H9 (cell line): Measurements from ENCODE around the gene TBL1X. TPM values are rescaled to one million over a fixed set of nuclear protein-coding genes. Genes with fewer than 3 reads are reported as not detected.

Experiments
- DNase-seq: peaks from one replicate; pipeline ENCODE4 v3.0.0-alpha.2; 2017
- H2AFZ ChIP-seq: one replicate; pipeline ENCODE4 v1.6.1; 2013; ENCODE audit warnings: mild to moderate bottlenecking, low read length, control low read depth, moderate library complexity
- H2AK5ac ChIP-seq: 2 replicates; pipeline ENCODE4 v1.6.1; 2013; ENCODE audit warnings: low read length, control low read depth, mixed read lengths; ENCODE audit not compliant: insufficient read length
- H2BK120ac ChIP-seq: one replicate; pipeline ENCODE4 v1.6.1; 2013; ENCODE audit warnings: low read depth, mild to moderate bottlenecking, low read length, control low read depth, inconsistent platforms; ENCODE audit not compliant: poor library complexity, severe bottlenecking
- H2BK12ac ChIP-seq: 2 replicates; pipeline ENCODE4 v1.6.1; 2013; ENCODE audit warnings: low read length, control low read depth, mixed read lengths, low read depth; ENCODE audit not compliant: insufficient read length
- H2BK15ac ChIP-seq: 2 replicates; pipeline ENCODE4 v1.6.1; 2013; ENCODE audit warnings: low read depth, low read length, control low read depth
- H2BK20ac ChIP-seq: one replicate; pipeline ENCODE4 v1.6.1; 2013; ENCODE audit warnings: low read depth, mild to moderate bottlenecking, low read length, control low read depth, inconsistent platforms; ENCODE audit not compliant: poor library complexity, severe bottlenecking
- H2BK5ac ChIP-seq: 2 replicates; pipeline ENCODE4 v1.6.1; 2013; ENCODE audit warnings: low read length, control low read depth, mixed read lengths; ENCODE audit not compliant: insufficient read length
- H3K14ac ChIP-seq: 2 replicates; pipeline ENCODE4 v1.6.1; 2013; ENCODE audit warnings: low read length, control low read depth; ENCODE audit not compliant: insufficient read depth
- H3K18ac ChIP-seq: 2 replicates; pipeline ENCODE4 v1.6.1; 2013; ENCODE audit warnings: low read depth, mild to moderate bottlenecking, mixed read lengths, low read length, control low read depth; ENCODE audit not compliant: insufficient read length
- H3K23ac ChIP-seq: 2 replicates; pipeline ENCODE4 v1.6.1; 2013; ENCODE audit warnings: low read length, control low read depth, mixed read lengths, low read depth; ENCODE audit not compliant: insufficient read length
- H3K23me2 ChIP-seq: 2 replicates; pipeline ENCODE4 v1.6.1; 2013; ENCODE audit warnings: low read depth, mild to moderate bottlenecking, mixed read lengths, low read length, control low read depth; ENCODE audit not compliant: insufficient read length, poor library complexity, severe bottlenecking
- H3K27ac ChIP-seq: 2 replicates; pipeline ENCODE4 v1.5.1; 2013; ENCODE audit warnings: low read length, control low read depth, mixed read lengths, low read depth; ENCODE audit not compliant: insufficient read length
- H3K27me3 ChIP-seq: 2 replicates; pipeline ENCODE4 v1.6.1; 2013; ENCODE audit warnings: low read length, control low read depth, inconsistent platforms; ENCODE audit not compliant: insufficient read depth
- H3K4ac ChIP-seq: 2 replicates; pipeline ENCODE4 v1.6.1; 2013; ENCODE audit warnings: low read depth, mild to moderate bottlenecking, control low read depth, inconsistent platforms, low read length, moderate library complexity
- H3K4me1 ChIP-seq: 2 replicates; pipeline ENCODE4 v1.6.1; 2013; ENCODE audit warnings: low read length, control low read depth, inconsistent platforms; ENCODE audit not compliant: insufficient read depth
- H3K4me2 ChIP-seq: 2 replicates; pipeline ENCODE4 v1.6.1; 2013; ENCODE audit warnings: low read length, control low read depth, mixed read lengths; ENCODE audit not compliant: insufficient read length, insufficient read depth
- H3K56ac ChIP-seq: 2 replicates; pipeline ENCODE4 v1.6.1; 2013; ENCODE audit warnings: low read depth, mild to moderate bottlenecking, mixed read lengths, low read length, control low read depth; ENCODE audit not compliant: insufficient read length
- H3K79me1 ChIP-seq: 2 replicates; pipeline ENCODE4 v1.6.1; 2013; ENCODE audit warnings: low read depth, mild to moderate bottlenecking, moderate library complexity, low read length, control low read depth, inconsistent platforms; ENCODE audit not compliant: insufficient read depth, poor library complexity, severe bottlenecking
- H3K79me2 ChIP-seq: 2 replicates; pipeline ENCODE4 v1.6.1; 2013; ENCODE audit warnings: low read length, control low read depth, inconsistent platforms; ENCODE audit not compliant: insufficient read depth
- H3K9ac ChIP-seq: 2 replicates; pipeline ENCODE4 v1.6.1; 2013; ENCODE audit warnings: low read length, control low read depth, mixed read lengths; ENCODE audit not compliant: insufficient read length; ENCODE audit errors: extremely low read depth
- H3K9me3 ChIP-seq: one replicate; pipeline ENCODE4 v1.6.1; 2013; ENCODE audit warnings: low read depth, low read length, inconsistent platforms; ENCODE audit not compliant: control insufficient read depth
- H3T11ph ChIP-seq: one replicate; pipeline ENCODE4 v1.6.1; 2013; ENCODE audit warnings: mild to moderate bottlenecking, low read length, control low read depth, inconsistent platforms
- H4K20me1 ChIP-seq: one replicate; pipeline ENCODE4 v1.6.1; 2013; ENCODE audit not compliant: control insufficient read depth, insufficient read length, insufficient read depth
- H4K5ac ChIP-seq: 2 replicates; pipeline ENCODE4 v1.6.1; 2013; ENCODE audit warnings: low read depth, mild to moderate bottlenecking, mixed read lengths, low read length, control low read depth; ENCODE audit not compliant: insufficient read length
- H4K8ac ChIP-seq: replicated peaks from 2 replicates; pipeline ENCODE4 v1.6.1; 2013; ENCODE audit warnings: low read length, control low read depth, mixed read lengths, low read depth; ENCODE audit not compliant: insufficient read length
- H4K91ac ChIP-seq: 2 replicates; pipeline ENCODE4 v1.6.1; 2013; ENCODE audit warnings: low read depth, mild to moderate bottlenecking, moderate library complexity, mixed read lengths, low read length, control low read depth; ENCODE audit not compliant: insufficient read length
- H3K27ac Mint-ChIP-seq, 3 experiments: 2 replicates in 2 of 3; 3 replicates in 1 of 3; pipeline ENCODE4 v1.8.0; 2020 to 2021; ENCODE audit warnings: mixed read lengths in 3 of 3, mild to moderate bottlenecking in 1 of 3, moderate library complexity in 1 of 3
- H3K27me3 Mint-ChIP-seq: 2 replicates; pipeline ENCODE4 v1.8.0; 2021; ENCODE audit warnings: low read depth, mild to moderate bottlenecking, moderate library complexity, mixed read lengths
- H3K36me3 Mint-ChIP-seq, 3 experiments: 2 replicates in 2 of 3; 3 replicates in 1 of 3; pipeline ENCODE4 v1.8.0; 2020 to 2021; ENCODE audit warnings: low read depth in 3 of 3, mixed read lengths in 3 of 3; ENCODE audit not compliant: insufficient read depth in 1 of 3
- H3K4me1 Mint-ChIP-seq, 2 experiments: 2 replicates each; pipeline ENCODE4 v1.8.0; 2020; ENCODE audit warnings: mixed read lengths in 2 of 2
- H3K4me3 Mint-ChIP-seq, 2 experiments: 2 replicates in 1 of 2; 3 replicates in 1 of 2; pipeline ENCODE4 v1.8.0; 2020 to 2021; ENCODE audit warnings: mild to moderate bottlenecking in 2 of 2, mixed read lengths in 2 of 2, moderate library complexity in 1 of 2
- H3K9me3 Mint-ChIP-seq, 2 experiments: 2 replicates in 1 of 2; 3 replicates in 1 of 2; pipeline ENCODE4 v1.8.0; 2020; ENCODE audit warnings: mild to moderate bottlenecking in 2 of 2, mixed read lengths in 2 of 2, moderate library complexity in 1 of 2
- CTCF ChIP-seq: fragments of 200-600 bp; sonication (generic); conservative IDR thresholded peaks from 3 replicates; pipeline ENCODE4 v1.8.0; 2021; ENCODE audit warnings: antibody characterized with exemption, mild to moderate bottlenecking
- WGBS: extraction: QIAGEN DNeasy Blood & Tissue Kit; methylation state at CpG from one replicate; pipeline ENCODE4 v1.1.7; 2013; ENCODE audit warnings: missing lambda C conversion rate, low lambda C conversion rate, mixed read lengths; ENCODE audit not compliant: insufficient read length; ENCODE audit errors: extremely low coverage; 5-methylcytosine and 5-hydroxymethylcytosine counted together
- total RNA-seq: library from RNA; stranded (reverse); gene quantifications from 2 replicates; pipeline ENCODE4 v1.2.1, GENCODE V29; 2021

Gene TBL1X
- total RNA-seq, 1 experiment from 2014 or later, result 24.1 TPM

GRCh38 chrX:9628779-9629493, 164.1 kb downstream of the TBL1X start:
- no peak overlapping the region for H2BK12ac ChIP-seq
- no peak overlapping the region for H3K18ac ChIP-seq
- no peak overlapping the region for H3K27ac Mint-ChIP-seq
- no peak overlapping the region for H4K5ac ChIP-seq
- H2AFZ ChIP-seq, result no peak overlapping the region
- H3T11ph ChIP-seq, result no peak overlapping the region
- no peak overlapping the region for H3K9ac ChIP-seq
- H3K79me2 ChIP-seq, result no peaks in the 10 kb centered on the region
- no peaks in the 10 kb centered on the region for H3K9me3 ChIP-seq
- no peak overlapping the region for H3K4me2 ChIP-seq
- H3K23me2 ChIP-seq, result no peaks in the 10 kb centered on the region
- H3K27me3 Mint-ChIP-seq, result no peaks in the 10 kb centered on the region; the same call in none of the 2 replicates
- H3K56ac ChIP-seq, result no peak overlapping the region
- no peak overlapping the region for H2BK15ac ChIP-seq
- H4K20me1 ChIP-seq, result no peaks in the 10 kb centered on the region
- no peak for DNase-seq
- no peak overlapping the region for H2BK120ac ChIP-seq
- no peak overlapping the region for H3K4ac ChIP-seq
- H3K36me3 Mint-ChIP-seq, result no peaks in the 10 kb centered on the region
- no peak overlapping the region for H3K27ac ChIP-seq
- no peak overlapping the region for H4K8ac ChIP-seq
- H3K4me3 Mint-ChIP-seq, result no peak overlapping the region
- H2BK20ac ChIP-seq, result no peak overlapping the region
- no peak overlapping the region for H3K14ac ChIP-seq
- no peaks in the 10 kb centered on the region for H3K79me1 ChIP-seq
- H2AK5ac ChIP-seq, result no peak overlapping the region
- H3K23ac ChIP-seq, result no peak overlapping the region
- H3K4me1 ChIP-seq, result no peaks in the 10 kb centered on the region
- H2BK5ac ChIP-seq, result no peak overlapping the region
- no peak overlapping the region for H4K91ac ChIP-seq
- TF ChIP-seq CTCF, result no peak
- no peaks in the 10 kb centered on the region for H3K27me3 ChIP-seq
- peaks cover 8 to 11% of the 10 kb centered on the region in 2 experiments for H3K4me1 Mint-ChIP-seq
- no CpG with 5 or more reads among the region's 6 CpGs for WGBS
- H3K9me3 Mint-ChIP-seq, result peaks cover 0 to 47% of the 10 kb centered on the region in 2 experiments; a peak in 2 of 5 replicates
